Progenitor cell of endocrine pancreas (in vitro differentiated cells): ENCODE data around the gene TAF6L. TPM values are rescaled to one million over a fixed set of nuclear protein-coding genes. Genes with fewer than 3 reads are reported as not detected.
A peak's percentile ranks its signal among the peaks of the same experiment; 100 is the strongest.

Source experiments
- DNase-seq: peaks from one replicate; pipeline ENCODE4 v3.0.0; 2021; ENCODE audit warnings: low spot score; ENCODE audit not compliant: unreplicated experiment
- H3K27ac Mint-ChIP-seq: 2 replicates; pipeline ENCODE4 v1.8.0; 2021; ENCODE audit warnings: mild to moderate bottlenecking, moderate library complexity, mixed read lengths
- H3K27me3 Mint-ChIP-seq: 2 replicates; pipeline ENCODE4 v1.8.0; 2021; ENCODE audit warnings: mixed read lengths
- H3K36me3 Mint-ChIP-seq: 2 replicates; pipeline ENCODE4 v1.8.0; 2022; ENCODE audit warnings: mixed read lengths; ENCODE audit not compliant: insufficient read depth
- H3K4me1 Mint-ChIP-seq: 2 replicates; pipeline ENCODE4 v1.8.0; 2021; ENCODE audit warnings: low read depth, mixed read lengths
- H3K4me3 Mint-ChIP-seq: 2 replicates; pipeline ENCODE4 v1.8.0; 2021; ENCODE audit warnings: low read depth, mild to moderate bottlenecking, moderate library complexity, mixed read lengths
- H3K9me3 Mint-ChIP-seq: 2 replicates; pipeline ENCODE4 v1.8.0; 2021; ENCODE audit warnings: low read depth, mixed read lengths
- total RNA-seq: library from RNA; stranded (reverse); gene quantifications from 2 replicates; pipeline ENCODE4 v1.2.1, GENCODE V29; 2021
- TF ChIP-seq, protein P1 (sequence below): fragments of 200-600 bp; sonication (generic); IDR thresholded peaks from one replicate; pipeline ENCODE4 v1.5.0; 2021; ENCODE audit warnings: antibody characterized with exemption, mild to moderate bottlenecking; ENCODE audit not compliant: unreplicated experiment

TAF6L gene
- total RNA-seq, 1 donor from 2014 or later = 52.3 TPM

DNA sequence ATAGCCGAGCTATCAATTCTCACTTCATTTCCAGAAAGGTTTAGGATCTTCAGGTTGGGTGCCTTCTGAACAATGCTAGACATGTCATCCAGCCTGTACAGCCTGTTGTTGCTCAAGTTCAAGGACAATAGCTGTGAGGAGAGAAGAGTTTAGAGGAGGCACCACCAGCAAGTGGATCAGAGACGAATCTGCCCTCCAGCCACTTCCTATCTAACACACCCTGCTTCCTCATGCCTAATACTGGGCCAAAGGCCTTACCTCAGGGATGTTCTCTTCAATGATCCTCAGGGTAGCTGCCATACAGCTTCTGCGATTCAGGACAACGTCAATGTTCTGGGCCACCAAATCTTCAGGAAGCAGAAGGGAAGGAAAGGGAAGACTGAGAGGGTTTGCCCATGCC is 29.9 kb downstream of the TAF6L start:
- no peak for DNase-seq
- H3K4me3 Mint-ChIP-seq = no peak overlapping the region
- no peaks in the 10 kb centered on the region for H3K27me3 Mint-ChIP-seq
- no peaks in the 10 kb centered on the region for H3K9me3 Mint-ChIP-seq
- TF ChIP-seq, protein P1, sequence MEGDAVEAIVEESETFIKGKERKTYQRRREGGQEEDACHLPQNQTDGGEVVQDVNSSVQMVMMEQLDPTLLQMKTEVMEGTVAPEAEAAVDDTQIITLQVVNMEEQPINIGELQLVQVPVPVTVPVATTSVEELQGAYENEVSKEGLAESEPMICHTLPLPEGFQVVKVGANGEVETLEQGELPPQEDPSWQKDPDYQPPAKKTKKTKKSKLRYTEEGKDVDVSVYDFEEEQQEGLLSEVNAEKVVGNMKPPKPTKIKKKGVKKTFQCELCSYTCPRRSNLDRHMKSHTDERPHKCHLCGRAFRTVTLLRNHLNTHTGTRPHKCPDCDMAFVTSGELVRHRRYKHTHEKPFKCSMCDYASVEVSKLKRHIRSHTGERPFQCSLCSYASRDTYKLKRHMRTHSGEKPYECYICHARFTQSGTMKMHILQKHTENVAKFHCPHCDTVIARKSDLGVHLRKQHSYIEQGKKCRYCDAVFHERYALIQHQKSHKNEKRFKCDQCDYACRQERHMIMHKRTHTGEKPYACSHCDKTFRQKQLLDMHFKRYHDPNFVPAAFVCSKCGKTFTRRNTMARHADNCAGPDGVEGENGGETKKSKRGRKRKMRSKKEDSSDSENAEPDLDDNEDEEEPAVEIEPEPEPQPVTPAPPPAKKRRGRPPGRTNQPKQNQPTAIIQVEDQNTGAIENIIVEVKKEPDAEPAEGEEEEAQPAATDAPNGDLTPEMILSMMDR = no peak
- H3K27ac Mint-ChIP-seq = no peak overlapping the region
- peaks cover 11% of the 10 kb centered on the region for H3K4me1 Mint-ChIP-seq
- H3K36me3 Mint-ChIP-seq = peaks cover 27% of the 10 kb centered on the region

DNA sequence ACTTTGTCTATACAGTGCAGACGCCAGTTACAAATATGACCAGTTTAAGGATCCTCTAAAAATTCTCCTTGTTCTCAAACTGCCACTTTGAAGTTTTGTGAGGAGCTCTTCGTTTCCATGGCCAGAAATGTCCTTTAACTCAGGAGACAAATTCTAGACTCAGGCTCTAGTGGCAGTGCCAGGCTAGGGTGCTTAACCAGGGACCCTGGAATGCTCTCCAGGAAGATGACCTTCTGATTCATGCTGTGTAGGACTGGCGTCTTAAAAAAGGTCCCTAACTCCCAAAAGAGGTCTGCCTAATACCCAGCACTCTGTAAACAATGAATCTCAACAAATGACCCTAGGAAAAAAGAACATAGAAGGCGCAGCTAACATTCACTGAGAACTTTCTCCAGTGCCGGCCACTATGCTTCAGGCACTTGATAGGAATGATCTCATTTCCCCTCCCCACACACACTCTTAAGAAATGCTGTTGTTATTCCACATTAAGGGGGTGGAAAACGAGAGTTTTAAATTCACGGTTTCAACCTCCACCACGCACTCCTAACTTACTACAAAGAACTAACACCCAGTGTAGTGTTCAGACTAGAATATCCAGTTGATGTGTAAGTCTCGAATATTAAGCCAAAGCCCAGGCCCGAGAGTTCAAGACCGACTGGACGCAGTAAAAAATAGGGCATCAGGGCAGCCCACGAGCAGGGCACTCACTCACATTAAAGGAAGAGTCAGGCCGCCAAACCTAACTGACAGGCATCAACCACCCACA is 33.3 kb downstream of the TAF6L start:
- H3K4me1 Mint-ChIP-seq = peaks cover 14% of the 10 kb centered on the region
- peaks cover 17% of the 10 kb centered on the region for H3K36me3 Mint-ChIP-seq
- peak overlapping the region; percentile 98 for H3K27ac Mint-ChIP-seq
- no peaks in the 10 kb centered on the region for H3K27me3 Mint-ChIP-seq
- TF ChIP-seq, protein P1 = no peak
- no peak for DNase-seq
- H3K4me3 Mint-ChIP-seq = peak overlapping the region; percentile 97
- no peaks in the 10 kb centered on the region for H3K9me3 Mint-ChIP-seq

DNA sequence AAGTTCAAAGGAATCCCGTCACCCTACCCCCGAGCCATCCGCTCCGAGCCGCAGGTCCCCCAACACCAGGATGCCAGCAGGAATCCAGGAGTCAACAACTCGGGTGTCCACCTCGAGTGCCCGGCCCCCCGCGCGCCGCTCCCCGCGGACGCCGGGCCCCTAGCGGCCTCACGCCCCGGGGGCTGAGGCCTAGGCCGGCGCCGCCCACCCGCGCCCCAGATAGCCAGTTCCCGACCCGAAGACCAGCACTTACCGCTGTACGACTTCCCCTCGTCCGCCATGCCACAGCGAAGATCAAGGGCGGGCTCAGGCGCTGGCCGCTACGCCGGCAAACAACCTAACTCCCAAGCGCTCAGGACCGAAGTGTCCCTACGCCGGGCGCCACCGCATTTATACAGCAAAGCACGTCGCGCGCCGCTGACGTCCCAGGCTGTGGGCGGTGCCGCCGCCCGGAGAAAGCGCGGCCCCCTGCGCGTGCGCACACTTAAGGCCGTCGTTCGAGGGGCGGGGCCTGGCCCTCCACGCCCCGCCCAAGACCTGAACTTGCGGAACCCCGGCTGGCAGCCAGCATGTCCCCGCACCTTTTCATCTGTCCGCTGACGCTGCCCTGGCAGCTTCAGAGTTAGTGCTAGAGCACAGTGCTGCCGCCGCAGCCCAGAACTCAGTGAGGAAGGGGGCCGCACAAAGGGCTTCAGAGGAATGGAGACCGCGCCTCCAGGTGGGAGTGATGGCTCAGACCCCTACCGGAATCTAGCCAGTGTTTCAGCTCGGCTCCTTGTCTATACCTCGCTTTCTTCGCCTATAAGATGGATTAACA is 34.1 kb downstream of the TAF6L start, which contains the start of gene NXF1:
NXF1 (minus strand) TSS at position 365 of the 817 bp plus-strand sequence; CDS start at position 281, 84 bp downstream.
- no peaks in the 10 kb centered on the region for H3K9me3 Mint-ChIP-seq
- DNase-seq = peak; percentile 97
- peak within 1 kb of the TSS; percentile 97 for H3K4me3 Mint-ChIP-seq
- H3K27ac Mint-ChIP-seq = peak within 1 kb of the TSS; percentile 99
- peaks cover 14% of the 10 kb centered on the region for H3K4me1 Mint-ChIP-seq
- TF ChIP-seq, protein P1 = peak; percentile 27
- H3K27me3 Mint-ChIP-seq = no peaks in the 10 kb centered on the region
- peaks cover 14% of the 10 kb centered on the region for H3K36me3 Mint-ChIP-seq

DNA sequence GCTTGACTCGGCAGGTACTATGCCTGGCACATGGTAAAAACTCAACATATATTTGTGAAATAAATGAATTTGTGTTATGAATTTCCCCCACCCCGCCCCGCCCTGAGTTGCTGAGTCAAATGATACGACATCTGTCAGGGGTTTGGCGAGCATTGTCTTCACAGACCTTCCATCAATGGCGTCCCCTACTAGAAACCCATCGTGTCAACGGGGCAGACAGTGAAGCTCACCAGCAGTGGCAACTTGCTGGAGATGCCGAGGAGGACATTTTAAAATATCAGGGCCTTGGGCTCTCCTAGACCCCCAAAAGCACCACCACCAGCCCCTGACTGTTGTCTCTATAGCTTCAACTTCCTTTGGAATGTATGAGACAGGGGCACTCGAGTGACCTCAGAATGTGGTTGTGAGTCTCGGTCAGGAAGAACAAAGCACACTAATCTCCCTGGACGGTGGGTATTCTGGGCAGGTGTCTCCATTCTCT is 34.8 kb downstream of the TAF6L start:
- Mint-ChIP-seq H3K9me3 (no peaks in the 10 kb centered on the region), H3K27ac (peak overlapping the region; percentile 99), H3K36me3 (peaks cover 11% of the 10 kb centered on the region), H3K4me3 (peak overlapping the region; percentile 97), H3K4me1 (peaks cover 14% of the 10 kb centered on the region), H3K27me3 (no peaks in the 10 kb centered on the region)
- DNase-seq = no peak
- TF ChIP-seq, protein P1 = no peak

DNA sequence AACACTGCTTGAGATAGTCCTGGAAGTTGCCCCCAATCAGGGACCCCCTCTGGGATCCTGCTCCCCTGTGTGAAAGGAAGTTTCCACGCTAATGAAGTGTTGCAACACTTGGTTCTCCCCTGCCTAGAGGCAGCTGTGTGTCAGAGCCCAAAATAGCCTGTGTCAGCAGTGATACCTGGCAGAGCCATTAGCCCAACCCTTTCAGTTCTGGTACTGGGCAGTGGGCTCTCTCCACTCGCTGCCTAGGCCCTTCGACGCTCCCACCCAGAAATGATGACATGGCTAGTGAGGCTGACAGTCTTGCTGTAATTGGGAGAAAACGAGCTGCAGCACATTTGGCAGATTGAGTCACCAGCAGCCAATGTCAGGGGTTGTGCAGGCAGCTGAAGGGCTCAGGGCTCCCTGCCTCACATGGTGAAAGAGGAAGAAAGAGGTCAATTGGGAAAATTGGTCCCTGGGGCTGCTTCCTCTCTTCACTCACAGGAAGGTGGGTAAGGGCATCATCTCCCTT is 35.5 kb downstream of the TAF6L start:
- peaks cover 6% of the 10 kb centered on the region for H3K36me3 Mint-ChIP-seq
- no peaks in the 10 kb centered on the region for H3K9me3 Mint-ChIP-seq
- no peaks in the 10 kb centered on the region for H3K27me3 Mint-ChIP-seq
- no peak for DNase-seq
- H3K27ac Mint-ChIP-seq = peak overlapping the region; percentile 99
- peaks cover 14% of the 10 kb centered on the region for H3K4me1 Mint-ChIP-seq
- peak overlapping the region; percentile 97 for H3K4me3 Mint-ChIP-seq
- TF ChIP-seq, protein P1 = no peak
